IMR-90 (cell line): ENCODE results near the gene KLHL29. TPM values are rescaled to one million over a fixed set of nuclear protein-coding genes. Genes with fewer than 3 reads are reported as not detected.
"Not testable (repeated sequence)": the region's sequence is repeated elsewhere in the genome, so short reads cannot be mapped to it uniquely, and the experiment has no call there.

Experiments
- ATAC-seq: fragments of 200-7000 bp; cut with Tn5 transposase; 2 replicates; pipeline ENCODE4 v1.9.1; 2020; ENCODE audit warnings: low read depth, mild to moderate bottlenecking, moderate library complexity
- BruUV-seq: library from RNA; stranded (reverse); fragments of 400-500 nt; replicated peaks from 2 replicates; lab custom pipeline; 2021; lab: Mats Ljungman, UMichigan
- CTCF ChIA-PET: fragments of 300-600 bp; formaldehyde crosslinking; extraction: SDS; loops from one replicate; lab custom pipeline; 2021; ENCODE audit warnings: antibody characterized with exemption; lab: Yijun Ruan, JAX
- POLR2A ChIA-PET: fragments of 300-600 bp; sonication (Branson Sonifier 250); formaldehyde crosslinking; loops from one replicate; lab custom pipeline; 2022; ENCODE audit warnings: antibody characterized with exemption; ENCODE audit not compliant: unreplicated experiment; lab: Charles Lee
- DNase-seq: peaks from one replicate; pipeline ENCODE4 v3.0.0; 2013
- H2AFZ ChIP-seq: replicated peaks from 2 replicates; pipeline ENCODE3; 2013; ENCODE audit warnings: low read length, mild to moderate bottlenecking; ENCODE audit not compliant: poor library complexity
- H2AK5ac ChIP-seq: 2 replicates; pipeline ENCODE4 v1.6.1; 2013; ENCODE audit warnings: low read depth, low read length, inconsistent platforms
- H2AK9ac ChIP-seq: replicated peaks from 2 replicates; pipeline ENCODE3; 2013; ENCODE audit warnings: mild to moderate bottlenecking, low read depth, low read length, moderate library complexity; ENCODE audit not compliant: poor library complexity
- H2BK120ac ChIP-seq: 2 replicates; pipeline ENCODE4 v1.6.1; 2013; ENCODE audit warnings: low read depth, low read length, inconsistent platforms
- H2BK15ac ChIP-seq: 3 replicates; pipeline ENCODE4 v1.6.1; 2013; ENCODE audit warnings: low read depth, low read length, inconsistent platforms
- H2BK20ac ChIP-seq: 2 replicates; pipeline ENCODE4 v1.6.1; 2013; ENCODE audit warnings: low read depth, mild to moderate bottlenecking, inconsistent platforms, low read length, moderate library complexity
- H2BK5ac ChIP-seq: 2 replicates; pipeline ENCODE4 v1.6.1; 2013; ENCODE audit warnings: mild to moderate bottlenecking, low read depth, low read length, inconsistent platforms; ENCODE audit not compliant: poor library complexity, severe bottlenecking
- H3K14ac ChIP-seq: replicated peaks from 2 replicates; pipeline ENCODE4 v1.6.1; 2013; ENCODE audit warnings: low read depth, low read length, inconsistent platforms
- H3K18ac ChIP-seq: 2 replicates; pipeline ENCODE4 v1.6.1; 2013; ENCODE audit warnings: low read depth, low read length, control low read depth
- H3K23ac ChIP-seq: 2 replicates; pipeline ENCODE4 v1.6.1; 2013; ENCODE audit warnings: low read depth, low read length, inconsistent platforms
- H3K27ac ChIP-seq: 2 replicates; pipeline ENCODE4 v1.5.1; 2013; ENCODE audit warnings: mild to moderate bottlenecking, control low read depth, low read length; ENCODE audit not compliant: insufficient read depth
- H3K27me3 ChIP-seq: 2 replicates; pipeline ENCODE4 v1.6.1; 2013; ENCODE audit warnings: low read length; ENCODE audit not compliant: control insufficient read depth, insufficient read depth
- H3K36me3 ChIP-seq: 2 replicates; pipeline ENCODE4 v1.6.1; 2013; ENCODE audit warnings: low read length, mixed read lengths; ENCODE audit not compliant: control insufficient read depth, insufficient read depth
- H3K4ac ChIP-seq: 2 replicates; pipeline ENCODE4 v1.6.1; 2013; ENCODE audit warnings: low read depth, low read length, inconsistent platforms
- H3K4me1 ChIP-seq: 2 replicates; pipeline ENCODE4 v1.6.1; 2013; ENCODE audit warnings: low read length, mixed read lengths; ENCODE audit not compliant: control insufficient read depth, insufficient read depth
- H3K4me2 ChIP-seq: 2 replicates; pipeline ENCODE4 v1.6.1; 2013; ENCODE audit warnings: low read depth, mild to moderate bottlenecking, control low read depth, low read length, moderate library complexity
- H3K4me3 ChIP-seq: 2 replicates; pipeline ENCODE4 v1.5.1; 2013; ENCODE audit warnings: low read depth, mild to moderate bottlenecking, control low read depth, low read length, moderate library complexity; ENCODE audit not compliant: insufficient read depth
- H3K56ac ChIP-seq: 2 replicates; pipeline ENCODE4 v1.6.1; 2013; ENCODE audit warnings: low read length, inconsistent platforms; ENCODE audit not compliant: insufficient read depth; ENCODE audit errors: extremely low read depth
- H3K79me1 ChIP-seq, 2 experiments: 2 replicates each; pipeline ENCODE4 v1.6.1; 2013; ENCODE audit warnings: low read length in 2 of 2, inconsistent platforms in 1 of 2, low read depth in 1 of 2
- H3K9ac ChIP-seq: 2 replicates; pipeline ENCODE4 v1.6.1; 2013; ENCODE audit warnings: low read depth, low read length, control low read depth
- H3K9me1 ChIP-seq: 2 replicates; pipeline ENCODE4 v1.6.1; 2013; ENCODE audit warnings: low read length, inconsistent platforms; ENCODE audit not compliant: insufficient read depth
- H3K9me3 ChIP-seq: 2 replicates; pipeline ENCODE4 v1.6.1; 2013; ENCODE audit warnings: low read length; ENCODE audit not compliant: control insufficient read depth, insufficient read depth
- H4K20me1 ChIP-seq: 2 replicates; pipeline ENCODE4 v1.6.1; 2013; ENCODE audit warnings: low read length, inconsistent platforms; ENCODE audit not compliant: insufficient read depth
- H4K5ac ChIP-seq: 2 replicates; pipeline ENCODE4 v1.6.1; 2013; ENCODE audit warnings: mild to moderate bottlenecking, low read depth, low read length, control low read depth
- H4K8ac ChIP-seq, 2 experiments: 2 replicates each; pipeline ENCODE4 v1.6.1; 2013; ENCODE audit warnings: low read depth in 2 of 2, low read length in 2 of 2, control low read depth in 1 of 2, inconsistent platforms in 1 of 2
- H4K91ac ChIP-seq: 2 replicates; pipeline ENCODE4 v1.6.1; 2013; ENCODE audit warnings: low read depth, low read length, inconsistent platforms; ENCODE audit not compliant: insufficient read depth
- WGBS, 2 experiments: methylation state at CpG; one replicate each; pipeline versions ENCODE4 v1.1.5 to v1.1.7; 2013; ENCODE audit warnings: missing lambda C conversion rate in 2 of 2; ENCODE audit not compliant: insufficient read length in 1 of 2; ENCODE audit errors: extremely low coverage in 2 of 2; 5-methylcytosine and 5-hydroxymethylcytosine counted together
- dilution Hi-C: fragments of 300-500 bp; cut with HindIII; formaldehyde crosslinking; loops from one replicate; pipeline ENCODE4 v1.14.3; 2018; ENCODE audit warnings: low sequenced_read_pairs; ENCODE audit not compliant: unreplicated experiment
- in situ Hi-C: fragments of 300-500 bp; cut with MboI; formaldehyde crosslinking; loops from 3 replicates; pipeline ENCODE4 v1.14.3; 2019; ENCODE audit warnings: low sequenced_read_pairs, inconsistent platforms, mixed read lengths
- intact Hi-C: fragments of 100-400 bp; cut with micrococcal nuclease; formaldehyde crosslinking; loops from 2 replicates; pipeline ENCODE4 v1.10.0; 2022
- polyA plus RNA-seq, 3 experiments: library from polyadenylated mRNA; depleted of rRNA; stranded (reverse); fragments of >200 nt; gene quantifications; 2 replicates each; pipeline ENCODE4 v1.2.3, GENCODE V29; 2012; ENCODE audit warnings: low replicate concordance in 1 of 3
- total RNA-seq: library from RNA; depleted of rRNA; stranded (reverse); fragments of >200 nt; gene quantifications from 2 replicates; pipeline ENCODE4 v1.2.3, GENCODE V29; 2012

KLHL29 gene
- total and polyA plus RNA-seq, 2 of the 4 experiments (the other 2 are of a cell fraction), result 2.0 to 8.0 TPM

- H2BK5ac ChIP-seq, H2BK120ac ChIP-seq, H3K27ac ChIP-seq, H3K23ac ChIP-seq, H3K9me1 ChIP-seq, H2AK9ac ChIP-seq, H2AFZ ChIP-seq, H3K18ac ChIP-seq, BruUV-seq, intact Hi-C loops, H3K9ac ChIP-seq, H3K4me2 ChIP-seq, H3K27me3 ChIP-seq, DNase-seq, POLR2A ChIA-PET, dilution Hi-C loops, H4K8ac ChIP-seq, H4K91ac ChIP-seq, H4K5ac ChIP-seq, H3K4me1 ChIP-seq, H2BK20ac ChIP-seq, H2BK15ac ChIP-seq, ATAC-seq, H2AK5ac ChIP-seq, H3K4me3 ChIP-seq, H3K14ac ChIP-seq, H3K56ac ChIP-seq, H3K4ac ChIP-seq, H3K9me3 ChIP-seq, H3K36me3 ChIP-seq: not testable (repeated sequence)
- H4K20me1 ChIP-seq, result peaks cover 18% of the 10 kb centered on the region; the same call in 1 of the 2 replicates
- in situ Hi-C loops, result loop anchor here (25.0 kb wide), 1 partner anchor 371 kb away; no protein-coding TSS in a partner anchor
- WGBS, 2 experiments, result 69% methylated on average over 3 of the region's 10 CpGs; no CpG with 5 or more reads in 1 of the 2 experiments
- peaks cover 23 to 45% of the 10 kb centered on the region in 2 experiments for H3K79me1 ChIP-seq
- CTCF ChIA-PET, result interaction anchor here (0.8 kb wide), 1 partner anchor 67 kb away, joined by 3 read pairs; no protein-coding TSS in a partner anchor
Observed at GRCh38 chr2:23391237-23391736, 6.3 kb downstream of the KLHL29 start.
